ENCODE measurements around the gene CXCL14. TPM values are rescaled to one million over a fixed set of nuclear protein-coding genes. Genes with fewer than 3 reads are reported as not detected.
"Not testable (repeated sequence)": the region's sequence is repeated elsewhere in the genome, so short reads cannot be mapped to it uniquely, and the experiment has no call there.

CXCL14 gene
- total RNA-seq, 1 donor from 2014 or later, result not detected

GRCh38 chr5:135533334-135533733 lies 45.5 kb downstream of the CXCL14 start:
- intact Hi-C loops (cut with micrococcal nuclease), result no loop called here
- H3K9me3 Mint-ChIP-seq, result no peaks in the 10 kb centered on the region
- peaks cover 4% of the 10 kb centered on the region for H3K4me1 Mint-ChIP-seq (ENCODE audit: low read depth)
- no peak overlapping the region for H3K27ac Mint-ChIP-seq
- no peaks in the 10 kb centered on the region for H3K36me3 Mint-ChIP-seq (ENCODE audit: low read depth)
- no peak for DNase-seq (ENCODE audit: low spot score)
- H3K27me3 Mint-ChIP-seq (ENCODE audit: low read depth), result peaks cover 73% of the 10 kb centered on the region
- H3K4me3 Mint-ChIP-seq (ENCODE audit: low read depth), result no peak overlapping the region

GRCh38 chr5:135529576-135529975 lies 49.2 kb downstream of the CXCL14 start:
- H3K4me3 Mint-ChIP-seq (ENCODE audit: low read depth); H3K9me3 Mint-ChIP-seq; intact Hi-C loops (cut with micrococcal nuclease); H3K4me1 Mint-ChIP-seq (ENCODE audit: low read depth); H3K36me3 Mint-ChIP-seq (ENCODE audit: low read depth); H3K27ac Mint-ChIP-seq; DNase-seq (ENCODE audit: low spot score): not testable (repeated sequence)
- H3K27me3 Mint-ChIP-seq (ENCODE audit: low read depth), result peaks cover 53% of the 10 kb centered on the region

- no peak overlapping the region for H3K4me3 Mint-ChIP-seq (ENCODE audit: low read depth)
- H3K27ac Mint-ChIP-seq, result no peak overlapping the region
- DNase-seq (ENCODE audit: low spot score), result no peak
- H3K9me3 Mint-ChIP-seq, result no peaks in the 10 kb centered on the region
- no peaks in the 10 kb centered on the region for H3K36me3 Mint-ChIP-seq (ENCODE audit: low read depth)
- H3K27me3 Mint-ChIP-seq (ENCODE audit: low read depth), result peaks cover 30% of the 10 kb centered on the region
- intact Hi-C loops (cut with micrococcal nuclease), result no loop called here
- H3K4me1 Mint-ChIP-seq (ENCODE audit: low read depth), result no peaks in the 10 kb centered on the region
Observed at GRCh38 chr5:135526924-135527323, 51.9 kb downstream of the CXCL14 start.

GRCh38 chr5:135521964-135522363 lies 56.8 kb downstream of the CXCL14 start:
- H3K36me3 Mint-ChIP-seq (ENCODE audit: low read depth), result no peaks in the 10 kb centered on the region
- no peaks in the 10 kb centered on the region for H3K9me3 Mint-ChIP-seq
- H3K4me1 Mint-ChIP-seq (ENCODE audit: low read depth), result no peaks in the 10 kb centered on the region
- no peak overlapping the region for H3K27ac Mint-ChIP-seq
- peaks cover 18% of the 10 kb centered on the region for H3K27me3 Mint-ChIP-seq (ENCODE audit: low read depth)
- H3K4me3 Mint-ChIP-seq (ENCODE audit: low read depth), result no peak overlapping the region
- intact Hi-C loops (cut with micrococcal nuclease), result no loop called here
- no peak for DNase-seq (ENCODE audit: low spot score)

Other genes with a start within 250 kb of the CXCL14 start
- 285 and 302 TPM in 2 replicates for gene MACROH2A1, start 179.8 kb downstream of the CXCL14 start, total RNA-seq
- not detected in 2 replicates for gene DCANP1, start 131.6 kb downstream of the CXCL14 start, total RNA-seq
- not detected in 2 replicates for gene TIFAB, start 126.6 kb downstream of the CXCL14 start, total RNA-seq
- not detected in 2 replicates for gene NEUROG1, start 43.0 kb downstream of the CXCL14 start, total RNA-seq